NCI-H146 (cell line): Measurements from ENCODE around the gene MMP11.

Experiments used
- DNase-seq: peaks from one replicate; lab custom pipeline; 2025; lab: John Stamatoyannopoulos, UW

MMP11 gene

GRCh38 chr22:23831261-23831660 lies 58.6 kb downstream of the MMP11 start:
- no peak for DNase-seq

GRCh38 chr22:23831781-23832180 lies 59.1 kb downstream of the MMP11 start:
- no peak for DNase-seq

DNA sequence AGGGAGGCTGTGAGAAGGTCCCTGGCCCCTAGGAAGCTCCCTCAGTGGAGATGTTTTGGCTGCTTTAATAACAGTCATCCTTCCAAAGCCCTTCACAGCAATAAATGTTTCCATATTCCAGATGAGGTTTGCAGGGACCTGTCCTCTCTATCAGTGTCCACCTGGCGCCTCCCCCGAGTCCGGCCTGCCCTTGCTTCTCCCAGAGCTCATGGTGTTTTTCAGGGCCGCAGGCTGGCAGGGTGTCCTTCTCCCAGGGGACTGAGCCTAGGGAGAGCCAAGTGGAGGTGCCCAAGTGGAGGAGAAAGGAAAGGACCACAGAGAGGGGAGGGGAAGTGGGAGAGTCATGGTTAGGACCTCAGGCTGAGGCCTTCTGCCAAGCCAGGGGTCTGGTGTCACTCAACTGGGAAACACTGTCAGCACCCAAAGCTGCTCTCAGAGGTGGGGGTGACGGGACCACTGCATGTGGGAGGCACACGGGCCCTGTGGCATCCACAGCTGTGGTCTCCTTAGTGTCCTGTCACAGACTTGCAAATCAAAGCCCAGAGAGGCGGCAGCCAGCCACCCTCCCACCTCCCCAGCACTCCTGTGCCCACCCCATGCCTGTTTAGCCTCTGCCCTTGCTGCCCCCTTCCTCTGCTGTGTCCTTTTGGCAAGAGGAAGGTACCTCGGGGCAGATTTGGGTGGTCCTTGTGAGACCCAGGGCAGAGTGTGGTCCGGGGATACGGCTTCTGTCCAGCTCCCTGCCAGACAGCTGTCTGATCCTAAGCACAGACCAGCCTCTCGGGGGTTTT lies 59.8 kb downstream of the MMP11 start:
- no peak for DNase-seq

DNA sequence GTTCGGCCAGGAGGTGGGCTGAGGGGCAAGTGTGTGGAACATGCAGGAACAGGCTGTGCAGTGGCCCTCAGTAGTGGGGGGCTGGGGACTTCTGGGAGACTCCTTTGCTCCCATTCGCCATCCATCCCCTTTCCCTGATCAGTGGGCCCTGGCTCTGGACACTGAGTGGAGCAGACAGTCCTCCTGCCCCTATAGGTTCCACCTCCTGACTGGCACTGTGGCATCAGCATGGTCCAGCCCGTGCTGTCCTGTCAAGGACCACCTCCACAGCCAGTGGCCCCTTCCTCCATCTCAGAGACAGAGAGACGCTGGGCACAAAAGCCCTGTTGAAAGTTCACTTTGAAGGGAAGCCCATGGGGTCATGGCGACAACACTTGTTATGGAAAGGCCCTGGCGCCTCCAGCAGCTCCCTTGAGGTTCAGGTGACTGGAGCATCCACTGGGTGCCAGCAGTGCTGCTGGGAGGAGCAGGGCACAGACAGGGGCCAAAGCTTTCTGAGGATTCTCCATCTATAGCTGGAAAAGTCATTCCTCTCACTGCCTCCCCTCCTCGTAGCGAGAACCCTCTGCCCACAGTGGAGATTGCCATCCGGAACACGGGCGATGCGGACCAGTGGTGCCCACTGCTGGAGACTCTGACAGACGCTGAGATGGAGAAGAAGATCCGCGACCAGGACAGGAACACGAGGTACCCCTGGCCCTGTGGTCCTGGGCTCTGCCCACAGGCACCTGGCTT lies 60.5 kb downstream of the MMP11 start:
- no peak for DNase-seq
